Measurements from ENCODE around the gene ARFRP1. TPM values are rescaled to one million over a fixed set of nuclear protein-coding genes. Genes with fewer than 3 reads are reported as not detected.

The ARFRP1 gene
- total RNA-seq, 1 donor from 2014 or later: 45.3 TPM

DNA sequence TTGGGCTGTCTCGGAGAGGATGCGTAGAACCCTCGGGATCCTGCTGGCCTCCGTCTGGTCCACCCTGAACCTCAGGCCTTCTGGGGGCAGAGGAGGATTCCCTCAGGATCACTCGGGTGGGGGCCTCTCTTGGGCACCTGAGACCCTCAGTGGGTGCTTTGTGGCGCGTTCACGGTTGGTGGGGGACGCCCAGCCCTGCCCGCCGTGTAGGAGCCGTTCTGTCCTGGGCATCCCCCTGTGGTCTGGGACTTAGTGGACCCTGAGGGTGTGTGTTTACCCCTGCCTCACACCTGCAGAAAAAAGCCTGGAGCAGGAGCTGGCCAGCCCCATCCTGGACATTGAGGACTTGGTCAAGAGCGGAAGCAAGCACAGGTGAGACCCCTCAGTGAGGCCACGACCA lies 42.1 kb downstream of the ARFRP1 start:
- Mint-ChIP-seq H3K27ac (no peak overlapping the region), H3K36me3 (peaks cover 21% of the 10 kb centered on the region), H3K4me1 (no peaks in the 10 kb centered on the region)

DNA sequence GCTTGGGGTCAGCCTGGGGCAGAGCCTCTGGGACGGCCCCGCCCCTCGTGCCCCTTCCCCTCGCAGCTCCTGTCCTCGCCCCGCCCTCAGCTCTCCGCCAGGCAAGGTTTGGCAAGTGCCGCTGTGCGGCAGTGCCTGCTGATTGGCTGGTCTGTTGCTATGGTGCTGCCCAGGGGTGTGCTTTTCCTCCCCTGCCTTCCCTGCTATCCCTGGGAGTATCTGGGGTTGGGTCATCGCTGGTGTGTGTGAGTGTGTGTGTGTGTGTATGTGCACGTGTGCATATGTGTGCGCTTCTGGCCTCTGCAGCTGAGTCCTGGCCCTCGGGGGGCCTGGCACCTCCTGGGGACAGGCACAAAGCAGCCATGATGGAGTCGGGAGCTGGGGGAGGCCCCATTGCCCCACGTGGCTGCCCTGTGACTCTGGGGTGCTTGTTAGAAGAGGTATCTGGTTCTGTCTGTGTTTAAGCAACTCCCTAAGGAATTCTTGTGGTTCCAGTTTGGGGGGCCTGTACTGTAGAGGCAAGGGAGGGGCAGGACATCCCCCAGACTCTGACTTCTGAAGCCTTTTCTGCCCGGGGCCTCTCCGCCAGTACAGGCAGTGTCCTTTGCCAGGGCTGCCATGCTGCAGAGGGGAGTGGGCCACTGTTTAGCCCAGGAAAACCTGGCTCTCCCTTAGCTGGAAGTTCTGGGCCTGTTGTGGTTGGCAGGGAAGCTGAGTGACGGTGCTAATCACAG lies 42.7 kb downstream of the ARFRP1 start:
- no peak for DNase-seq (ENCODE audit: low spot score in 2 of 2, unreplicated experiment in 2 of 2)
- Mint-ChIP-seq H3K4me1 (peaks cover under 1% of the 10 kb centered on the region), H3K27ac (no peak overlapping the region), H3K9me3 (no peaks in the 10 kb centered on the region), H3K4me3 (no peak overlapping the region), H3K27me3 (ENCODE audit: low read depth) (no peaks in the 10 kb centered on the region), H3K36me3 (peaks cover 18% of the 10 kb centered on the region)
- TF ChIP-seq, protein P1, sequence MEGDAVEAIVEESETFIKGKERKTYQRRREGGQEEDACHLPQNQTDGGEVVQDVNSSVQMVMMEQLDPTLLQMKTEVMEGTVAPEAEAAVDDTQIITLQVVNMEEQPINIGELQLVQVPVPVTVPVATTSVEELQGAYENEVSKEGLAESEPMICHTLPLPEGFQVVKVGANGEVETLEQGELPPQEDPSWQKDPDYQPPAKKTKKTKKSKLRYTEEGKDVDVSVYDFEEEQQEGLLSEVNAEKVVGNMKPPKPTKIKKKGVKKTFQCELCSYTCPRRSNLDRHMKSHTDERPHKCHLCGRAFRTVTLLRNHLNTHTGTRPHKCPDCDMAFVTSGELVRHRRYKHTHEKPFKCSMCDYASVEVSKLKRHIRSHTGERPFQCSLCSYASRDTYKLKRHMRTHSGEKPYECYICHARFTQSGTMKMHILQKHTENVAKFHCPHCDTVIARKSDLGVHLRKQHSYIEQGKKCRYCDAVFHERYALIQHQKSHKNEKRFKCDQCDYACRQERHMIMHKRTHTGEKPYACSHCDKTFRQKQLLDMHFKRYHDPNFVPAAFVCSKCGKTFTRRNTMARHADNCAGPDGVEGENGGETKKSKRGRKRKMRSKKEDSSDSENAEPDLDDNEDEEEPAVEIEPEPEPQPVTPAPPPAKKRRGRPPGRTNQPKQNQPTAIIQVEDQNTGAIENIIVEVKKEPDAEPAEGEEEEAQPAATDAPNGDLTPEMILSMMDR (IDR thresholded peaks at IDR 0.05; ENCODE audit: unreplicated experiment): no peak

More for the DNA sequence above, 42.1 kb downstream of the ARFRP1 start:
- Mint-ChIP-seq H3K4me3 (no peak overlapping the region), H3K9me3 (no peaks in the 10 kb centered on the region), H3K27me3 (ENCODE audit: low read depth) (no peaks in the 10 kb centered on the region)
- TF ChIP-seq, protein P1 (IDR thresholded peaks at IDR 0.05; ENCODE audit: unreplicated experiment): no peak
- no peak for DNase-seq (ENCODE audit: low spot score in 2 of 2, unreplicated experiment in 2 of 2)

DNA sequence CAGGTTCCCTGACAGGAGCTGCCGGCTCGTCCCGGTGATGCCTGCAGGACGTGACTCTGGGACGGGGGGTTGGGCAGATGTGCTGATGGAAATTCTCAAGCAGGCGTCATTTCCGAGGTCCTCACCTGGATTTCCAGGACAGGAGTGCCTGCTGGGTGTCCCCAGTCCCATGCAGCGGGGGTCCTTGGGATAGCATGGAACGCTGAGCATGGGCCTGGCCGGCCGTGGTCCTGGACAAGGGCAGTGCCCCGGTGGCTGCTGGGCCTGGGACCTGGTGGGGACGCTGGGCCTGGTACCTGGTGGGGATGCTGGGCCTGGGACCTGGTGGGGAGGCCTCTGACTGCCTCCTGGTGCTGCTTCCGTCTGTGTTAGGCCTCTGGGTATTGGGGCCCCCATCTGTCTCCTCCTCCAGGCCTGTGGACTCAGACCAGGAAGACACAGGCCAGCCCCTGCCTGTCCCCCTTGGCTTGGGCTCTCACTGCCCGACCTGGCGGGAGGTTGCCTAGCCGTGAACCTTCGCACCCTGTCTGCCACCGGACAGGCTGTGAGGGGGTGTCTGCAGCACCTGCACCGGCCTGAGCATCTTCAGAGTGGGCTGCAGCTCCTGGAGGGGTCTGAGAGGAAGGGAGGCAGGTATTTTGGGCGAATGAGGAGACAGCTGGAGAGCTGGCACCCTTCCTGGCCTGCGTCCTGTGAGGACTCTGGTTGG lies 43.5 kb downstream of the ARFRP1 start:
- TF ChIP-seq, protein P1 (IDR thresholded peaks at IDR 0.05; ENCODE audit: unreplicated experiment): no peak
- H3K27me3 Mint-ChIP-seq (ENCODE audit: low read depth): no peaks in the 10 kb centered on the region
- H3K36me3 Mint-ChIP-seq: peaks cover 17% of the 10 kb centered on the region
- no peak overlapping the region for H3K4me3 Mint-ChIP-seq
- H3K27ac Mint-ChIP-seq: no peak overlapping the region
- no peak for DNase-seq (ENCODE audit: low spot score in 2 of 2, unreplicated experiment in 2 of 2)
- peaks cover 7% of the 10 kb centered on the region for H3K4me1 Mint-ChIP-seq
- no peaks in the 10 kb centered on the region for H3K9me3 Mint-ChIP-seq

DNA sequence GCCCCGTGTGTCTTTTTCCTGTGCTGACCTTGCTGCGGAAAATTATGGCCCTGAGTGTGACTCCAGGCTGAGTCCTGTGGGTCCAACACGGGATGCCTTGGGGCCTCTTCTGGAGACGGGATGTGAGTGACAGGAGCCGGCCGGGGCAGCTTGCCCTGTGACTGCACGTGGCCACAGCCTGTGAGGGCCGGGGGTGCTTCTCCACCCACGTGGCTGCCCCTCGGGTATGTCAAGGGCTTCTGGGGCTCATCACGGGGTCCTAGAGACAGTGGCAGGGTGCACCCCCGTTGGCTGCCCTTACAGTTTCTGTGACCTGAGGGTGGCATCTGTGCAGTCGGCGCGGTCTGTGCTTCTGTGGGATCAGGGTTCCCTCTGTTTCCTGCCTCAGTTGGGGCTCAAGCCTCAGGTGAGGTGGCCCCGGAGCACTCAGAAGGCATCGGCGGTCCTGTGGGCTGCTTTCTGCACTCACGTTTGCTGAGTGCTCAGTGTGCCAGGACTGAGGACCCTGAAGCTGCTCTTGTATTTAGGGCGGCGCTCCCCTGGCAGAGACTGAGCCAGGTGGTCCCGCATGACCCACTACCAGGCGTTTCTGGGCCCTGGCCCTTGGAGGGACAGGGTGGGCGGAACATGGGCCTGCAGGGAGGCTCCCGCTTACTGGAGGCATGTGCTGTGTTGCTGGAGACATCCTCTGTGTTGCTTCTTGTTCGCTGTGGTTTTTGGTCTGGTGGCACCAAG lies 44.3 kb downstream of the ARFRP1 start:
- Mint-ChIP-seq H3K27ac (no peak overlapping the region), H3K9me3 (no peaks in the 10 kb centered on the region), H3K4me3 (no peak overlapping the region), H3K36me3 (peaks cover 10% of the 10 kb centered on the region), H3K27me3 (ENCODE audit: low read depth) (no peaks in the 10 kb centered on the region), H3K4me1 (peaks cover 14% of the 10 kb centered on the region)
- TF ChIP-seq, protein P1 (IDR thresholded peaks at IDR 0.05; ENCODE audit: unreplicated experiment): no peak
- no peak for DNase-seq (ENCODE audit: low spot score in 2 of 2, unreplicated experiment in 2 of 2)

DNA sequence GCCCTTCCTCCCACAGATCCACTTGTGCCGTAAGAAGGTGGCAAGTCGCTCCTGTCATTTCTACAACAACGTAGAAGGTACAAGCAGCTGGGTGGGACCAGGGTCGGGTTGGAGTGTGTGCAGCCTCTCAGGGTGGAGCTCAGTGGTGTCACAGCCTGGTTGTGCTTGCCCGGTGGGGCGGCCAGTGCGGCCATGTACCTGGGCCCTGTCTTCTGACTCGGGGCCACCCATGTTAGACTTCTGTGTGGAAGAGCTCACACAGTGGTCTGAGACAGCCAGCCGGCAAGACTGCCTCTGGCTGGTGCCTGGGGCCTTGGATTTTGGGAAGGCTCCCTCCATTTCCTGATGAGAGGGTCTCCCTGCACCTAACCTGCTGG lies 45.0 kb downstream of the ARFRP1 start:
- H3K27ac Mint-ChIP-seq: no peak overlapping the region
- H3K36me3 Mint-ChIP-seq: peaks cover 5% of the 10 kb centered on the region
- TF ChIP-seq, protein P1 (IDR thresholded peaks at IDR 0.05; ENCODE audit: unreplicated experiment): no peak
- DNase-seq (ENCODE audit: low spot score in 2 of 2, unreplicated experiment in 2 of 2): no peak
- no peaks in the 10 kb centered on the region for H3K9me3 Mint-ChIP-seq
- peaks cover 19% of the 10 kb centered on the region for H3K4me1 Mint-ChIP-seq
- H3K4me3 Mint-ChIP-seq: no peak overlapping the region
- H3K27me3 Mint-ChIP-seq (ENCODE audit: low read depth): no peaks in the 10 kb centered on the region

Measured in mesothelial cell of epicardium (in vitro differentiated cells).